OCI-LY7 (cell line): Measurements from ENCODE around the gene EPS8L1. TPM values are rescaled to one million over a fixed set of nuclear protein-coding genes. Genes with fewer than 3 reads are reported as not detected.
"Not testable (repeated sequence)": the region's sequence is repeated elsewhere in the genome, so short reads cannot be mapped to it uniquely, and the experiment has no call there.

Experiments
- BruUV-seq: library from RNA; stranded (reverse); fragments of 400-500 nt; replicated peaks from 2 replicates; lab custom pipeline; 2021; lab: Mats Ljungman, UMichigan
- CTCF ChIA-PET: fragments of 300-600 bp; sonication (Branson Sonifier 250); formaldehyde crosslinking; loops from one replicate; lab custom pipeline; 2022; ENCODE audit warnings: antibody characterized with exemption; ENCODE audit not compliant: unreplicated experiment; lab: Charles Lee
- POLR2A ChIA-PET: fragments of 300-600 bp; sonication (Branson Sonifier 250); formaldehyde crosslinking; loops from one replicate; lab custom pipeline; 2022; ENCODE audit warnings: antibody characterized with exemption; lab: Charles Lee
- DNase-seq: peaks from one replicate; pipeline ENCODE4 v3.0.0-alpha.2; 2015; ENCODE audit warnings: low spot score
- H2AFZ ChIP-seq: fragments of 200-600 bp; sonication (generic), shearing (Covaris generic); 2 replicates; pipeline ENCODE4 v1.6.1; 2014; ENCODE audit warnings: mild to moderate bottlenecking, antibody characterized with exemption, low read length, moderate library complexity
- H3K27ac ChIP-seq: fragments of 200-600 bp; sonication (generic); 2 replicates; pipeline ENCODE4 v1.5.1; 2014; ENCODE audit warnings: mixed run types, low read depth, mild to moderate bottlenecking, moderate library complexity, low read length, inconsistent platforms; ENCODE audit not compliant: poor library complexity, severe bottlenecking
- H3K36me3 ChIP-seq: fragments of 200-600 bp; sonication (generic); 2 replicates; pipeline ENCODE4 v1.6.1; 2014; ENCODE audit warnings: mild to moderate bottlenecking, antibody characterized with exemption, low read length, moderate library complexity, mixed read lengths; ENCODE audit not compliant: insufficient read depth
- H3K4me1 ChIP-seq: fragments of 200-600 bp; sonication (generic); 2 replicates; pipeline ENCODE4 v1.5.1; 2014; ENCODE audit warnings: mild to moderate bottlenecking, low read length; ENCODE audit not compliant: insufficient read depth, poor library complexity, severe bottlenecking
- H3K4me2 ChIP-seq: fragments of 200-600 bp; sonication (generic); 2 replicates; pipeline ENCODE4 v1.6.1; 2014; ENCODE audit warnings: mild to moderate bottlenecking, low read length
- H3K4me3 ChIP-seq: fragments of 200-600 bp; sonication (generic); 2 replicates; pipeline ENCODE4 v1.5.1; 2014; ENCODE audit warnings: mild to moderate bottlenecking, low read depth, low read length; ENCODE audit not compliant: poor library complexity, severe bottlenecking
- H3K79me2 ChIP-seq: fragments of 200-600 bp; sonication (generic); 2 replicates; pipeline ENCODE4 v1.6.1; 2016; ENCODE audit warnings: low read depth, mild to moderate bottlenecking, low read length, moderate library complexity, mixed read lengths; ENCODE audit not compliant: insufficient read depth
- H3K9me2 ChIP-seq: fragments of 200-600 bp; sonication (generic); 2 replicates; pipeline ENCODE4 v1.6.1; 2016; ENCODE audit warnings: mild to moderate bottlenecking, low read length, mixed read lengths; ENCODE audit not compliant: insufficient read depth
- H3K9me3 ChIP-seq: fragments of 200-600 bp; sonication (generic); 2 replicates; pipeline ENCODE4 v1.6.1; 2014; ENCODE audit warnings: mild to moderate bottlenecking, mixed run types, low read length, mixed read lengths
- H4K20me1 ChIP-seq: fragments of 200-600 bp; sonication (generic); 2 replicates; pipeline ENCODE4 v1.6.1; 2014; ENCODE audit warnings: mild to moderate bottlenecking, antibody characterized with exemption, low read length, moderate library complexity, mixed read lengths; ENCODE audit not compliant: insufficient read depth
- CTCF ChIP-seq: fragments of 200-600 bp; sonication (generic); conservative IDR thresholded peaks from 2 replicates; pipeline ENCODE4 v1.5.1; 2014; ENCODE audit warnings: mild to moderate bottlenecking, antibody characterized with exemption, low read length, moderate library complexity, mixed read lengths
- EZH2phosphoT487 ChIP-seq: fragments of 200-600 bp; sonication (generic); IDR thresholded peaks from 2 replicates; pipeline ENCODE4 v1.6.1; 2018; ENCODE audit warnings: low read depth, borderline replicate concordance, mild to moderate bottlenecking, mixed run types, antibody characterized with exemption, low read length, moderate library complexity, mixed read lengths
- intact Hi-C: fragments of 100-400 bp; cut with micrococcal nuclease; formaldehyde crosslinking; loops from one replicate; pipeline ENCODE4 v1.10.0; 2022; ENCODE audit not compliant: unreplicated experiment
- total RNA-seq, 2 experiments: library from RNA; depleted of rRNA in 1 of 2; stranded (reverse); fragments of >200 nt in 1 of 2; shearing (Covaris generic) in 1 of 2; gene quantifications; 2 replicates each; pipeline ENCODE4 v1.2.3, GENCODE V29; 2014 to 2022

EPS8L1 gene
- total RNA-seq, 2 experiments from 2014 or later = 11.1 to 12.5 TPM

GRCh38 chr19:55028757-55029156 is 46.9 kb upstream of the EPS8L1 start:
- Histone ChIP-seq H4K20me1 (no peaks in the 10 kb centered on the region), H2AFZ (no peak overlapping the region), H3K9me3 (peaks cover 8% of the 10 kb centered on the region; the same call in 1 of the 2 replicates), H3K27ac (no peak overlapping the region), H3K4me3 (no peak overlapping the region), H3K4me1 (peaks cover 4% of the 10 kb centered on the region), H3K4me2 (no peak overlapping the region), H3K9me2 (no peaks in the 10 kb centered on the region), H3K36me3 (peaks cover 6% of the 10 kb centered on the region; the same call in 1 of the 2 replicates), H3K79me2 (no peaks in the 10 kb centered on the region)
- no peak for DNase-seq
- TF ChIP-seq EZH2phosphoT487 = no peak
- TF ChIP-seq CTCF = no peak
- intact Hi-C loops = no loop called here
- ChIA-PET POLR2A (no interaction called here), CTCF (no interaction called here)
- no TSS peak for BruUV-seq

- H3K4me2 ChIP-seq = no peak overlapping the region
- intact Hi-C loops = no loop called here
- TF ChIP-seq EZH2phosphoT487 (no peak), CTCF (no peak)
- CTCF ChIA-PET = no interaction called here
- H3K27ac ChIP-seq = no peak overlapping the region
- POLR2A ChIA-PET = interaction anchor here (0.6 kb wide), 1 partner anchor 68 kb away, joined by 4 read pairs; no protein-coding TSS in a partner anchor
- H2AFZ ChIP-seq = no peak overlapping the region
- no peaks in the 10 kb centered on the region for H3K36me3 ChIP-seq
- H3K4me1 ChIP-seq = peaks cover 4% of the 10 kb centered on the region
- no TSS peak for BruUV-seq
- peaks cover 4% of the 10 kb centered on the region; the same call in 1 of the 2 replicates for H3K9me3 ChIP-seq
- no peak overlapping the region for H3K4me3 ChIP-seq
- H4K20me1 ChIP-seq = no peaks in the 10 kb centered on the region
- H3K79me2 ChIP-seq = no peaks in the 10 kb centered on the region
- no peaks in the 10 kb centered on the region for H3K9me2 ChIP-seq
- no peak for DNase-seq
These were observed 44.5 kb upstream of the EPS8L1 start for GRCh38 chr19:55031178-55031577.

GRCh38 chr19:55032170-55032800 is 43.4 kb upstream of the EPS8L1 start:
- DNase-seq = no peak
- ChIA-PET POLR2A (no interaction called here), CTCF (no interaction called here)
- Histone ChIP-seq H3K9me2 (no peaks in the 10 kb centered on the region), H3K4me2 (no peak overlapping the region), H3K36me3 (no peaks in the 10 kb centered on the region), H3K27ac (no peak overlapping the region), H3K4me1 (peaks cover 4% of the 10 kb centered on the region), H3K9me3 (no peaks in the 10 kb centered on the region), H3K4me3 (no peak overlapping the region), H3K79me2 (no peaks in the 10 kb centered on the region), H2AFZ (no peak overlapping the region), H4K20me1 (no peaks in the 10 kb centered on the region)
- BruUV-seq = no TSS peak
- TF ChIP-seq CTCF (no peak), EZH2phosphoT487 (no peak)
- intact Hi-C loops = no loop called here

GRCh38 chr19:55032976-55033643 is 42.6 kb upstream of the EPS8L1 start:
- H3K79me2 ChIP-seq, CTCF ChIA-PET: not testable (repeated sequence)

More at GRCh38 chr19:55032976-55033643, 42.6 kb upstream of the EPS8L1 start:
- H3K4me1 ChIP-seq, H4K20me1 ChIP-seq, H3K27ac ChIP-seq, H3K4me2 ChIP-seq, DNase-seq, H3K9me3 ChIP-seq, POLR2A ChIA-PET, H3K4me3 ChIP-seq, H3K9me2 ChIP-seq, H2AFZ ChIP-seq, BruUV-seq, intact Hi-C loops, H3K36me3 ChIP-seq: not testable (repeated sequence)
